IPS DF 4.7 (cell line): ENCODE results near the gene NKX2-1.
"Not testable (repeated sequence)": the region's sequence is repeated elsewhere in the genome, so short reads cannot be mapped to it uniquely, and the experiment has no call there.

Experiments
- DNase-seq: peaks from one replicate; pipeline ENCODE4 v3.0.0-alpha.2; 2013; ENCODE audit warnings: low spot score; ENCODE audit errors: extremely low read depth

The NKX2-1 gene

DNA sequence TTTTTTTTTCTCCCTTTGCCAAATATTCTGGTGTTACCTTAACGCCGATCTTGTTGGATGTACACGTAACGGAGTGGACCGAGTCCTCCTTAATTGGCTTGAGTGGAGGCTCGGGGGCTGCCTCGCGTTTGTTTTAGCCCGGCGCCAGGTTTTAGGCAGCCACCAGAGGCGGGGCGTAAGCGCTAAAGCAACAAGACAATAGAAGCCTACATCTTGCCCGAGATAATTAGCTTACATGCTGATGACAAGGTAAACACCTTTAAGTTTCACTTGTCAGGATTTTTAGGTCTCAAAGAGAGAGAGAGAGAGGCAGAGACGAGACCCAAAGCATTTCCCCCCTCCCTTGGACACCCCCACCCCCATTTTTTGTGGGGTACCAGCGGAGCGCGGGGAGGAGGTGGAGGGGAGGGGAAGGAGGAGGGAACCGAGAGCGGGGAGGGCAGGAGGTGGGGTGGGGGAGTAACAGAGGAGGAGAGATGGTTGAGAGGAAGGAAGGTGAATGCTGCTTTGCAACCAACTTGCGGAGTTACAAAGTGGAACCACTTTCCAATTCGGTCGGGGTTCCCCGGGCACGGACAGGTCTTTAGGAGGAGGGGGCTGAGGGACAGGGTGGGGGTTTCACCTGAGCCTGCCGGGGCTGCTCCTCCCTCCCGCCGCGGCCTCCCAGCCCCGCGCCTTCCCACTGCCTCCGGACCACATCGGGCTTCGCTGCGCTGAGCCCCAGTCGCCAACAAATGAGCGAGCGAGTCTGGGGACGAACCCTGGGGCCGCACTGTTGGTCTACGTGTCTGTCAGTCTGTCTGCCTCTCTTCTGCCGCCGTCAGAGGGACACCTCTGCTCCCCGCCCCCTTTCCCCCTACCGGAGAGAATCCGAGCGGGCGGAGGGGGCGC, at the start of gene NKX2-1:
Gene NKX2-1, minus strand, starts transcription at position 802 of the 891 bp plus-strand sequence. Its CDS starts 103 bp downstream, at position 699.
- no peak for DNase-seq

DNA sequence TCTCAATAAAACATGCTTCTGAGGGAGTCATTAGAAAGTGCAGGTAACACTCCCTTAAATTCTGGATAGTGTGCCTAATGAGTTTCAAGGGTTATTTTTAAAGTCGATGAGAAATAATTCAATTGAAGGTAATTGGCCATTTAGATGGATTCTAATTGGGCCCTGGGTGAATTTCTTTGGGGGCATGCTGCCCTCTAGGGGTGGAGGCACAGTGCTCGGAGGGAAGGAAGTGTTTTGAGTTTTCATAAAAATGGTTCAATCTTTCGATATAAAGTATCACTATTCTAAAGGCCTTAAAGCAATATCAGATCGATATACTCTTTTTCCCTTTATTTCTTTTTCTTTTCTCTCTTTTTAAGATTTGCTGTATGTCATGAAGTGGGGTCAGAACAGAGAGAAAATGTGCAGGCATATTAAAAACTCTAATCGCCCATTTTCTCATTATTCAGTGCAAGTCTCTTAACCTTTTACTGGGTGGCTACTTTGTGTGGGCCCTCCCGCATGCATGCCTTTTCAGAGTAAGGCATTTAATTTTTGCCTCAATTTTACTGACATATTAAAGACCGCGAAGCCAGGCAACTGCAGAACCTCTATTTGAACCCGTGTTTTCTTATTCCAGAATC, 36.9 kb upstream of the NKX2-1 start:
- DNase-seq: no peak

DNA sequence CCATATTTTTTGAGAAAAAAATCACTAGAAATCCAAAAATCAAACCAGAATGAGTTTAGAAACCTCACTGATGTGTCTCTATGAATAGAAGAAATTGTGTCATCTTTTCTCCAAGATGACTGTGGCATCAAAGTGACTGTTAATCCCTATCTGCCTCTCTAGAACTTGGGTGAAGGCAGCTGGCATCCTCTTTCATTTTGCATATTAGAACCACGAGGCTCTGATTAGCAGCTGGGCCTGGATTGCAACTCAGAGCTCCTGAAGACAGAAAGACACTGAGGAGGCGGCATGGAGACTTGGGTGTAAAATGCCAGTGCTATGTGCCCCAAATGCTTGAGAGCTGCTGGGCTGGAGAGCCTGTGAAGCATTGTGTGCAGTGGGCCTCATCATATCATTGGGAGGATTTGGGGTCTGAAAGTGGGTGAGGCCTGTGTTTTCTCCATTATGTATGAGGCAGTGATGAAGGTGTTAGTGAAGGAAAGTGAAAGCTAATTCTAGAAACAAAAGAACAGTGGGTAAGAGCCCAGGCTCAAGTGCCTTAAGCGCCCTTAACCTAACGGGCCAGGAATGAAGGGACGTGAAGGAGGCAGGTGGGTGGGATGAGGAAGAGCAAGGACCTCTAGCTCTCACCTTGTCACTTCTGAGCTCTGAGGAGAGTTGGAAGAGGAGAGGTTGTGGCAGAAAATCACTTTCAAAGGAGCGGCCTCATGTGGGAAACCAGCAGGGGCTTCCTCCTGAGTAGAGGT, 36.1 kb upstream of the NKX2-1 start:
- DNase-seq: no peak

DNA sequence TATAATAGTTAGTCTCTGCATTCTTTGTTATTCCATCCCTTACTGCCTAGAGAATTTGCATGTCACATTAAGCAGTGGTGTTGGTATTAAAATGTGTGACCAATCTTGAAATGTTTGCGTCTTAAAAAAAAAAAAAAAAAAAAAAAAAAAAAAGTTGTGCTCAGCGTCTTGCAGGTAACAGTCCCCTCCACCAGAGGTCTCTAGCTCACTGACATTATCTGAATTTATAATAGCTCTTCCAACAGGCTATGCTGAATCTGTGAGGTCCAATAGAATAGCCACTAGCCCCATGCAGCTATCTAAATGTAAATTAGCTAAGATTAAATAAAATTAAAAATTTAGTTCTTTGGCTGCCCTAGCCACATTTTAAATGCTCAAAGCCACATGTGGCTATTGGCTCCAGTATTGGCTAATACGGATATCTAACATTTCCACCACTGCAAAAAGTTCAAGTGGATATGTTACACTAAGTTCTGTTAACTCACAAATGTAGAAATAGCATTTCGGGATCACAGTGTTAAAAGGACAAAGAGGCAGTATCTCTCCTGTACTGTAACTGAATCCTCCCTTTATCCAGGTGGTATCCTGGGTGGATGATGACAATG, 33.7 kb upstream of the NKX2-1 start:
- DNase-seq: no peak

DNA sequence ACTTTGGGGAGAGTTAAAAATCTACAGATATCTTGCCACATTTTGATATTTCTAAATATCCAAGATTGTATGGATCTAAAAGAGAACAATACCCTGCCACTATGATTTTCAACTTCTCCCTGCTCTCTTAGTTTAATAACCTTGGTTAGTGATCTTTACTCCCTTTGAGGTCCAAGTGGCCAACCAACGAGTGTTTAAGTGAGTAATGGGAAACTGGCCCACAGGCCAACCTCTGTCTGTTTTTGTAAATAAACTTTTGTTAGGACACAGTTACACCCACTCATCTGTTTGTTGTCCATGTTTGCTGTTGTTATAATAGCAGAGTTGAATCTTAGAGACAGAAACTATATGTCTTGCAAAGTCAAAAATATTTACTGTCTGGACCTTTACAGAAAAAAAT, 30.9 kb upstream of the NKX2-1 start:
- no peak for DNase-seq

DNA sequence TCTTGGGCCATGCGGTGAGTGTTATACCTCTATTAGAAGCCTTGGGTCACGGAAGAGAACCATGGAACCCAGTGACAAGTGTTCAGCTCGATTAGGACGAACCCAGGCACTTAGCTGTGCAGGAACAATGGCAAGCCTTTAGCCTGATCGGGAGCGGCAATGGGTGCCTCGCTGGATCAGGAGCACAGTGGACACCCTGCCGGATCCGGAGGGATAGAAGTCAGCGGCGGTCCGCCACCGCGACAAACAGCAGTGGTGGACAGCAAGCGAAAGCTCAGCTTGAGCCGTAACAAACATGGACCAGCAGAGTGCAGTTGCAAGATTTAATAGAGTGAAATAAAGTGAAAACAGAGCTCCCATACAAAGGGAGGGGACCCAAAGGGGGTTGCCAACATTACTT, 24.2 kb upstream of the NKX2-1 start:
- not testable (repeated sequence) for DNase-seq

DNA sequence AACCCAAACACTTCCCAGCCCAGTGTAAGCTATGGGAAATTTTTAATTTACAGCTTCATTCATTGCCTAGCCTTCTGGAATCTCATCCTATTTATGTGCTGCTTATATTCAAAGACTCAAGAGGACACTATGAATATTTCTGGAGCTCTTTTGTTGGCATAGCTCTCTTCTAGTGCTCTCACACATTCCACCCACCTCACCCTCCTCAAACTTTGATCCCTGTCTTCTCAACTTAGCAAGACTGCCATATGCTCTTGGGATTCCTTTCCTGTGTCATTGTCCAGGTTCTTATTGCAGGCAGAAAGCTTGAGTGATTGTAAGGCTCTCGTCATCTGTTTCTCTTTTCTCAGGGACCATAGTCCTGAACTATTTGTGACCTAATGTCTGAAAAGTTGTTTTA, 18.0 kb upstream of the NKX2-1 start:
- no peak for DNase-seq

DNA sequence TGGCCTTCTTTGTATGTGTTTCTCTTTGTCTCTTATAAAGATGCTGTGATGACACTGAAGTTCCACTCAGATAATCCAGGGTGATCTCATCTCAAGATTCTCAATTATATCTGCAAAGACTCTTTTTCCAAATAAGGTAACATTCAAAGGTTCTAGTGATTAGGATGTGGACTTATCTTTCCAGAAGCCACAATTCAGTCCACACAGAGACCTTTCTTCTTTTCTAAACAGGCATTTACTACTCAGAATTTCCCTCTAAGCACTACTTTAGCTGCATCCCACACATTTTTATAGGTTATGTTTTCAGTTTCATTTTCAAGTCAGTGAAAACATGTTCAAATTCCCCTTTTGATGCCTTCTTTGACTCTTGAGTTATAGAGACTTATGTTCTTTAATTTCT, 9.0 kb upstream of the NKX2-1 start:
- no peak for DNase-seq

DNA sequence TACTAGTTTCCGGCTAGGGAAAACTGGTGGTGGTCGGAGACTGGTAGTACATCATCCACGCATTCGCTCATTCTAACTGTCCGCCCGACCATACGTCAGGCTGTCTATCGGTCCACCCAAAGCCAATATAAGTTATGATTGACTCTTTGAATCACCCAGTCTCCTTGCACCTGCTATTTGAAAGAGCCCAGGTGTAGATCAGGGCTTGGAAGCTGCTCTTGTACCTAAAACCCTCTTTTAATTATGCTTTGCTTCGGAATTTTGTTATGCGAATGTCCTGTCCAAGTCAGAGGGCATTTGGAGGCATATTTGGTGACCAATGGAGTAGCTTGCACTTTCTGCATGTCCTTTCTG, 5.7 kb upstream of the NKX2-1 start:
- no peak for DNase-seq

DNA sequence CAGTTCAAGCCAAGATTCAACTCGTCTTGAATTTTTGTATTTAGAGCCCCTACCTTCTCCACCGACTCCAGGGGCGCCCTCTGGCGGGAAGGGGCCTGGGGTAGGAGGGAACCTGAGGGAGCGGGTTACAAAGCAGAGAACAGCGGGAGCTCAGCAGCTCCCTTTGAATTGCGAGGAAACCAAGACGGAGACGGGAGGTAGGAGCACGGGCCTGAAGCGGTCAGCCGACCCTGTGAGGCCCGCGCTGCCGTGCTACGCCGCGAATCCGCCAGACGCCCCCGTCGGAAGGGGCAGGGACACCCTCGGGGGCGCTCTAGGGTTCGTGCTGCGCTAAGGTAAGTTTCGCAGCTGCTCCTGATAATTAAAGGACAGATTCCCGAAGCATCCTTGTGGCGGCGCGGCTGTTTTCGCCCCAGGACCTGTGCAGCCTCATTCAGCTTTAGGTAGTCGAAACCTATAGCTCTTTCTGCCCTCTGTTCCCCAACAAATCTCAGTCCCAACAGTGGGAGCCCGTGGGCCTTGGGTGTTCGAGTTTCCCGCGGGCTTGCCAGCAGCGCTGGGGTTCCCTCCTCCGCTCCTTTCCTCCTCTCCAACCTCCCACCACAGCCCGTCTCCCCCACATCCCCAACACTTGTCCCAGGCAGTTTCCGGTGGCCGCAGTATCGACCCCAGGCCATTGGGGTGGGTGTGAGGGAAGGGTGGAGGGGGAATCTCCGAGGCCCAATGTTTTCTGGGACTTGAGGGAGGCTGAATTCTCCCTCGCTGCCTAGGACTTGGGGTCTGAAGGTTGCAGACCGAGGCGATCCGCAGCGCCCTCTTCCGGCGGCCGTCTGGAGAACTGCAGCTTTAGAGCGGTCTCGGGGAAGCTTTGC, 5.1 kb upstream of the NKX2-1 start:
- DNase-seq: no peak

DNA sequence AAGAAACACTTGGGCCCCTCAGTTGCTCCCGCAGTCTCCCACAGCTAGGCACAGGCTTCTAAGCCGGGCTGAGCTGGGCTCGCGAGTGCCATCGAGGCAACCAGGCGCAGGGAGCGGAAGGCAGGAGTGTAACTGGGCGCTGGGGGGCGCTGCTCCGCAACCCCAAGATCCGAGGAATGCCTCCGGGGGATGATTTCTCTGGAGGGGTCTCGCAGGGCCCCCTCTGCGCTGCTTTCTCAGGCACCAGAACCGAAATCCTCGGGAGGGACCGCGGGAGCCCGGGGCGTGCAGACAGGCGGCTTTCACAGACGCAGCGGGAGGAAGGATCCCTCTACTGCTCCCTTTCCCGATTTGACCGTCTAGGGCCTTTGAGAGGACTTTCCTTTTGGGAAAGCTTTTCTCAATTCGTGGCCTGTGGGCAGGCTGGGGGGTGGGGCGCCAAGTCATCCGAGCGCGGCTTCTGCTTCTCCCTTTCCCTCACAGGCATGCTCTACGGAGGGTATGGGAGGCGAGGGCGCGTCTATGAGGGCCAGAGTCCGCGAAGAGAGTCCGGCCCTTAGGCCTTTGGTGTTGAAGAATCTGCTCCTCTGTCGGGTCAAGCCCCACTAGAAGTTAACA, 4.3 kb upstream of the NKX2-1 start:
- DNase-seq: no peak

DNA sequence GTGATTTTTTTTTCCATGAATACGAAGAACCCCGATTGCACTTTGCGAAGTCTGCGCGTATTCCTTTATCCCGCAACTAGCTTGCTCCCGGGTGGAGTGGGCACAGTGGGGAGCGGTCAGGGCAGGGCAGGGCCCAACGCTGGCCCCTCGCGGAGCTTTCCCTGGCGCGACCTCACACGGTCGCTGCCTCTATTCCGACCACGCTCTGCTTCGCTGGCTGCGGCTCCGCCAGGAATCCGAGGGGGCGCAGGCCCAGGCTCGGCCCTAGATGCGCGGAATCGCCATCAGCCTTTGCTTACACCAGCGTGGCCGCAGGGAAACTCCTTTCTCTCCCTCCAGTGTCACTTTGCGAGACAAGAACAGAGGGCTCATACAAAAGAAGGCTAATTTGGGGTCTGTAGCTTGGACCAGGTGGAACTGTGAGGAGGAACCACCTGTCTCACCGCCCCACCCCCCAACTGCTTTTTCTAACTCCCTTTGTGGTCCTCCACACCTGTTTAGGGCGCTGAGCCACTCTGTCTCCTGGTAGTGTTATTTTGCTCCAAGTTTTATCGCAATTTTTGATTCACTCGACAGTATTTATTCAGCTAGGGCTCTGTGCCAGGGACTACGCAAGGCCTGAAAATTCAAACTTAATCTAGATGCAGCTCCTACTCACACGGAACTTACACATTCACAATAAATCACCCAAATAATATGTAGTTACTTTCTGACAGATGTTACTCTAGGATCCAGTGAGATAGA, 3.1 kb upstream of the NKX2-1 start:
- DNase-seq: no peak

DNA sequence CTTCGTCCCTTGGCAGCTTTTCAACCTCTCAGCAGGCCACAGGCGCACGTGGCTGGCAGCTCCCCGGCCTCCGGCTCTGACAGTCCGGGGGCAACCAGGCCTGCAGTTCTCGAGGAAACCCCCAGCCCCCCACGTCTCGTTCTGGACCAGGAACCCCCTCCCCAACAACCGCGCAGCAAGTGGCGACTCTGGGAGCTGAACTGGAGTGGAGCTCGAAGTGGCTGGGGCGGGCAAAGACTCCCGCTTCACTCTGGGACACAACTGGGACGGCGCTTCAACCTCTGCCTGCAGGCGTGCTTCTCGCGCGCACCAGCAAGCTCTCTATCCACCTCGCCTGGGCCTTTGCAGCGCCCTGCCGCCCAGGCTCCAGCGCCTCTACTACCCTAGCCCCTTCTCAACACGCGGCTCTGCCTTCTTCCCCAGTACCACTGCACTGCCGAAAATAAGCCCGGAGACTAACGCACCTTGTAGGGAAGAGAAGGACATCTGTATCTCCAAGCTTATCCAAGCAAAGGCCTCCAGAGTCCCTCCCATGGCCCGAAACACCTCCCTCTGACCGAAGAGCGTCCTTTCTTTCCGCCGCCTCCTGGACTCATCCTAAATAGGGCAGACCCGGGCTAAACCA, 2.4 kb upstream of the NKX2-1 start:
- no peak for DNase-seq

DNA sequence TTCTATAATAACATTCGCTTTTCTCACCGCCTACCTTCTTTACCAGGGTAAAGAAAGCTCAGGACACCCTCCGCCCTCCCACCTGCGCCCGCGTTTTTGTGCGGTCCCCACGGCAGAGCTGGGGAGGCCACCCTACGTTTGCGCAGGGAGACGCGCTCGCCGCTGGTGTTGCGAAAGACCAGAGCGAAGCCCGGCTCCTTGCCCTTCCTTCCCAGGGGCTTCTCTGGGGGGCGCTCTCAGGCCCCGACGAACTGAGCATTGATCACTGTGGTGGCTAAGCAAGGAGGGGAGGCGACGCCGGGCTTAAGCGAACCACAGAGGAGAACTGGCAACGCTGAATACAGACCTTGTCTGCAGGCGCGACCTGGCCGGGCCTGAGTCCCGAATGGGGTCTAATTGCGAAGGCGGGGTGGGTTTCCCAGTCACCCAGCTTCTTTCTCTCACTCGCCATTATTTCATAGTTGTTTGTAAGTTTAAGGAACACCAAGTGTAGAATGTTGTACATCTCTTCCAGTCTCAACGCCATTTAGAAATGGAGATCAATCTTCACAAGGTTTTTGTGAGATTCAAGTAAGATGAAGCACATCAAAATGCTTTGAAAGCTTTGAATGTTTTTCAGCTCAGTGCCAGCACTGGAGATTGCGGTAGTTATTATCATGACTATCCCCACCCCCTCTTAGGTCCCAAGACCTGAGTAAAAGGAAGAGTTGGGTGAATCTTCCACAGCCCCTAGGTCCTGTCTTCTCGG, 1.7 kb upstream of the NKX2-1 start:
- DNase-seq: no peak

DNA sequence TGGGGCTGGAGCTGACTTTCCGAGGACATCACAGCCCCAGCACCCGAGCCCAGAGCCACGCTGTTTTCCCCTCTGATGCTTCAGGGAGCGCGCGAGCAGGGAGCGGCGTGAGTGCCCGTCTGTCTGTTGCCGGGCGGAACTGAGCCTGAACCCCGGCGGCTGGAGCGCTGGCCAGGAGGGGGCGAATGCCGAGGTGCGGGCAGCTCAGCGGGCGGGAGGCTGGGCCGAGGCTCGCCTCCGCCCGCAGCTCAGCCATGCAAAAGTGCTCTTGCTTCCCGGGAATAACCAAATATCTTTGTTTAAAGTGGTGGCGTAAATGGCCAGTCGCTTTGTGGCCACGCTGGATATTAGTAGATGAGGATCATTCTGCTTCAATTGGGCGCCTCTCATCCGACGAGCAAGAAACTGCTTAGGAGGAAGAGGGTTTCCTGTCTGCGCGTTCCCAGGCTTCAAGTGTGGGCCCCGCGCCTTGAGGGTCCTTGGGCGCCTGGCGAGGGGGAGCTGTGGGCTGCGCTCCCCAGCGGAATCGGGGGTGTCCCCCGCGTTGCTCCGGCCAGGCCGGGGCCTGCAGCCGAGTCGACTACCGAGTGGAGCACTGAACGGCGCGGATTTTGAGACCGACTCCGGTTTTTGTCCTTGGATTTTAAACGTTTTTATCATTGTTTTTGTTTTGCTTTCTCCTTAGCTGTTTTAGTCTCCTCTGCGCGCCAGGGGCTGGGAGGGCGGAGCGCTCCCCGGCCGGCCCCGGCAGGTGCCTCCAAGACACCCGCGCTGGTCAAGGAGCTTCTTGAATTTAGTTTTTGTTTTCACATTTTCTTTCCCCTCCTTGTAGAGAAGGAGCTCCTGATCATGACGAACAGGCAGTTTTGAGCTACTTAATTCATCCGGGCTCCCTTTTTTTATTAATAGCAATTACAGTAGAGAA, 831 bp upstream of the NKX2-1 start:
- DNase-seq: no peak

DNA sequence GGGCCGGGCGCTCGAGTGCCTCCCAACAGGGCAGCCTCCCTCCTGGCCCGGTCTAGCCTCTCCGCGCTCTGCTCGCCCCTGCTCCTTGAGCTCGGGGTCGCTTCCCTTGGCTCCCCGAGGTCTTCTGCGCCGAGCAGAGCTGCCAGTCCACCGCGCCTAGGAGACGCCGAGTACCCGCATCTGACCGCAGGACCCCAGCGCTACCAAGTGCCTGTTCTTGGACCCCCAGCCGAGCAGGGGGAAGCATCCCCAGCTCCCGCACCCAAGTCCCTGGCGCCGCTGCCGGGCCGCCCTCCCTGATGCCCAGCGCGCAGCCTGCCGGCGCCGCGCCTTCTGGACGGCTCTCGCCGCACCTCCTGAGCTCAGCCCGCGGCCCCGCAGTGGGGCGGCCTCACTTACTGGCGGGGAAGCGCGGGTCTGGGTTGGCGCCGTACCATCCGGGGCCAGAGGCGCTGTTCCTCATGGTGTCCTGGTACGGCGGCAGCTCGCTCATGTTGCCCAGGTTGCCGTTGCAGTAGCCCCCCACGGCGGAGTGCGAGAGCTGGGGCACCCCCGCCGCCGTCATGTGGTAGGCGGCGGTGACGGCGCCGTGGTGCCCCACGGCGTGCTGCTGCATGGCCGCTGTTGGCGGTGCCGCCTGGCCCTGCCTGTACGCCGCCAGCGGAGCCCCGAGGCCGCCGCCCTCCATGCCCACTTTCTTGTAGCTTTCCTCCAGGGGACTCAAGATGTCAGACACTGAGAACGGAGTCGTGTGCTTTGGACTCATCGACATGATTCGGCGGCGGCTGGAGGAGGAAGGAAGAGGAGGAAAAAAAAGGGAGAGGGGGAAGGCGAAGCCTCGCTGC, 1.2 kb downstream of the NKX2-1 start:
- no peak for DNase-seq
